K562 (cell line): Measurements from ENCODE around the gene DCTN2. TPM values are rescaled to one million over a fixed set of nuclear protein-coding genes. Genes with fewer than 3 reads are reported as not detected.
A peak's percentile ranks its signal among the peaks of the same experiment; 100 is the strongest.

Experiments
- ARHGAP35 ChIP-seq: fragments of 450-650 bp; IDR thresholded peaks from 2 replicates; pipeline ENCODE4 v1.6.1; 2018; ENCODE audit not compliant: partially characterized antibody
- ARID4B ChIP-seq: sonication (generic); formaldehyde crosslinking; IDR thresholded peaks from 2 replicates; pipeline ENCODE4 v1.8.0; 2022; ENCODE audit warnings: mild to moderate bottlenecking, missing genetic modification reagents
- BCLAF1 ChIP-seq, 2 experiments: fragments of 450-650 bp in 1 of 2; IDR thresholded peaks; 2 replicates each; pipeline ENCODE4 v1.6.1; 2011 to 2017; ENCODE audit warnings: low read depth in 2 of 2, antibody characterized with exemption in 1 of 2, borderline replicate concordance in 1 of 2, low read length in 1 of 2, mild to moderate bottlenecking in 1 of 2, mixed read lengths in 1 of 2; ENCODE audit not compliant: control insufficient read depth in 1 of 2
- BHLHE40 ChIP-seq: IDR thresholded peaks from 2 replicates; pipeline ENCODE4 v1.6.1; 2011; ENCODE audit warnings: low read length, improper control_type of control experiment
- CHCHD3 ChIP-seq: fragments of 250-450 bp; sonication (Bioruptor Pico); IDR thresholded peaks from 2 replicates; pipeline ENCODE4 v2.1.2; 2022; ENCODE audit warnings: mild to moderate bottlenecking
- CREB1 ChIP-seq, 2 experiments: sonication (generic) in 1 of 2; formaldehyde crosslinking in 1 of 2; IDR thresholded peaks; 2 replicates each; pipeline versions ENCODE4 v1.6.1 to v1.8.0; 2012 to 2022; ENCODE audit warnings: inconsistent platforms in 1 of 2, mild to moderate bottlenecking in 1 of 2, missing genetic modification reagents in 1 of 2, moderate library complexity in 1 of 2
- EP400 ChIP-seq: fragments of 450-650 bp; IDR thresholded peaks from 2 replicates; pipeline ENCODE4 v1.6.1; 2017; ENCODE audit warnings: antibody characterized with exemption, mild to moderate bottlenecking, moderate library complexity
- ERF ChIP-seq: fragments of 450-650 bp; formaldehyde crosslinking; IDR thresholded peaks from 2 replicates; pipeline ENCODE4 v1.4.0; 2020; ENCODE audit warnings: mild to moderate bottlenecking, mixed read lengths
- FOXK2 ChIP-seq, 2 experiments: fragments of 450-650 bp; IDR thresholded peaks in 1 of 2; conservative IDR thresholded peaks in 1 of 2; 2 replicates each; pipeline ENCODE4 v1.6.1; 2016; ENCODE audit warnings: low read depth in 2 of 2, mild to moderate bottlenecking in 1 of 2
- KAT7 ChIP-seq: sonication (generic); formaldehyde crosslinking; IDR thresholded peaks from 2 replicates; pipeline ENCODE4 v1.8.0; 2022; ENCODE audit warnings: missing genetic modification reagents, mild to moderate bottlenecking, borderline replicate concordance
- KLF6 ChIP-seq: fragments of 250-450 bp; sonication (Bioruptor Pico); IDR thresholded peaks from 2 replicates; pipeline ENCODE4 v1.4.0; 2020; ENCODE audit warnings: mild to moderate bottlenecking, moderate library complexity, borderline replicate concordance
- MTA3 ChIP-seq: fragments of 450-650 bp; formaldehyde crosslinking; IDR thresholded peaks from 2 replicates; pipeline ENCODE4 v1.6.1; 2017; ENCODE audit warnings: mild to moderate bottlenecking, borderline replicate concordance
- POLR2A ChIP-seq: fragments of 450-650 bp; conservative IDR thresholded peaks from 2 replicates; pipeline ENCODE4 v1.6.1; 2016
- RB1 ChIP-seq: fragments of 450-650 bp; IDR thresholded peaks from 2 replicates; pipeline ENCODE4 v1.6.1; 2017; ENCODE audit warnings: low read depth, mild to moderate bottlenecking
- RBM22 ChIP-seq: fragments of 200-400 bp; formaldehyde crosslinking; IDR thresholded peaks from 2 replicates; pipeline ENCODE4 v1.6.1; 2018; ENCODE audit warnings: low read length, low read depth; ENCODE audit not compliant: poor library complexity, severe bottlenecking
- SRSF1 ChIP-seq: fragments of 200-400 bp; formaldehyde crosslinking; IDR thresholded peaks from 2 replicates; pipeline ENCODE4 v1.6.1; 2017; ENCODE audit warnings: mild to moderate bottlenecking, low read depth, low read length, moderate library complexity
- ZBTB2 ChIP-seq: fragments of 450-650 bp; IDR thresholded peaks from 2 replicates; pipeline ENCODE4 v1.6.1; 2016; ENCODE audit warnings: antibody characterized with exemption
- ZNF23 ChIP-seq: fragments of 250-450 bp; sonication (Bioruptor Pico); IDR thresholded peaks from 2 replicates; pipeline ENCODE4 v1.4.0; 2020; ENCODE audit warnings: mild to moderate bottlenecking
- ZNF316 ChIP-seq: fragments of 450-650 bp; IDR thresholded peaks from 2 replicates; pipeline ENCODE4 v1.6.1; 2016
- ZNF436 ChIP-seq: fragments of 250-450, 450-650 bp; sonication (Bioruptor Pico); formaldehyde crosslinking; IDR thresholded peaks from 2 replicates; pipeline ENCODE4 v1.7.0; 2020; ENCODE audit warnings: mild to moderate bottlenecking
- ZNF584 ChIP-seq: fragments of 200-800 bp; sonication (Bioruptor generic); IDR thresholded peaks from 2 replicates; pipeline ENCODE4 v1.6.1; 2016; ENCODE audit warnings: low read depth, mild to moderate bottlenecking, missing genetic modification characterization, missing compliant biosample characterization
- polyA plus RNA-seq, 8 experiments: library from polyadenylated mRNA; depleted of rRNA in 4 of 8; stranded (reverse) in 5 of 8; unstranded in 3 of 8; fragments of >200 nt; fragmentation: Nextera tagmentation in 2 of 8; fragmentation: Illumina TruSeq in 1 of 8; extraction: Ambion mirVana in 2 of 8; extraction: Trizol in 1 of 8; gene quantifications; 2 replicates each; pipeline versions ENCODE4 v1.2.1 to v1.2.3, GENCODE V29; 2011 to 2014; ENCODE audit warnings: inconsistent platforms in 1 of 8, missing spikeins in 1 of 8
- total RNA-seq, 7 experiments: library from RNA; depleted of rRNA in 6 of 7; stranded (reverse); fragments of >200 nt in 6 of 7; fragmentation: Illumina TruSeq in 2 of 7; extraction: Trizol in 2 of 7; gene quantifications; 2 replicates each; pipeline versions ENCODE4 v1.2.1 to v1.2.3, GENCODE V29; 2011 to 2021; ENCODE audit warnings: low replicate concordance in 1 of 7

DCTN2 gene
- total and polyA plus RNA-seq, 9 of the 15 experiments (the other 6 are each of a cell fraction or from before 2014, with no cell fraction given): 43.6 to 270 (median 125) TPM

- TF ChIP-seq ZNF436 (CRISPR knock-in tag) (no peak), SRSF1 (no peak), ARHGAP35 (no peak), ZBTB2 (no peak), MTA3 (0 out of 2 replicates have a peak, but pooled peaks have one; percentile 18), POLR2A (no peak), BHLHE40 (no peak), KAT7 (CRISPR knock-in tag) (0 out of 2 replicates have a peak, but pooled peaks have one; percentile 79), ZNF23 (CRISPR knock-in tag) (no peak), ARID4B (CRISPR knock-in tag) (peak; percentile 48; the same call in 1 of the 2 replicates), EP400 (peak; percentile 21), CHCHD3 (no peak), FOXK2 (conservative IDR thresholded peaks at IDR 0.05 in 1 of 2, IDR thresholded peaks at IDR 0.05 in 1 of 2; ENCODE audit: low read depth in 2 of 2) (peak in 1 of 2 experiments; percentile 59; a peak in 2 of 4 replicates), RB1 (no peak), ZNF584 (no peak), BCLAF1 (IDR thresholded peaks at IDR 0.05; ENCODE audit: borderline replicate concordance in 1 of 2, control insufficient read depth in 1 of 2, low read depth in 2 of 2, low read length in 1 of 2) (no peak), KLF6 (CRISPR knock-in tag) (no peak), ZNF316 (no peak; the same call in 1 of the 2 replicates), ERF (CRISPR knock-in tag) (no peak), CREB1 (IDR thresholded peaks at IDR 0.05) (no peak), CREB1 (CRISPR knock-in tag; IDR thresholded peaks at IDR 0.05) (peak; percentile 33; the same call in 1 of the 2 replicates), RBM22 (no peak)
Observed at GRCh38 chr12:57552835-57553313, 5.9 kb upstream of the DCTN2 start (continued).
